Amniotic epithelial cell (primary cell): Measurements from ENCODE around the gene AKAP1.

ENCODE experiments used
- DNase-seq: peaks from one replicate; pipeline ENCODE4 v3.0.0-alpha.2; 2010; ENCODE audit warnings: low read depth

AKAP1 gene

GRCh38 chr17:57130708-57131461 lies 45.8 kb downstream of the AKAP1 start:
- peak; percentile 61 for DNase-seq

GRCh38 chr17:57132663-57133062 lies 47.6 kb downstream of the AKAP1 start:
- no peak for DNase-seq

- DNase-seq: no peak
Observed at GRCh38 chr17:57133486-57133885, 48.4 kb downstream of the AKAP1 start.

- no peak for DNase-seq
Observed at GRCh38 chr17:57135026-57135788, 50.2 kb downstream of the AKAP1 start.

GRCh38 chr17:57135789-57136291 lies 50.8 kb downstream of the AKAP1 start:
- no peak for DNase-seq

- DNase-seq: no peak
Observed at GRCh38 chr17:57136355-57136754, 51.3 kb downstream of the AKAP1 start.

- DNase-seq: no peak
Observed at GRCh38 chr17:57138030-57138911, 53.2 kb downstream of the AKAP1 start.

GRCh38 chr17:57138956-57139576 lies 54.0 kb downstream of the AKAP1 start:
- DNase-seq: peak; percentile 54

- DNase-seq: no peak
Observed at GRCh38 chr17:57140316-57140715, 55.3 kb downstream of the AKAP1 start.

GRCh38 chr17:57142925-57143324 lies 57.9 kb downstream of the AKAP1 start:
- DNase-seq: peak; percentile 68

GRCh38 chr17:57143361-57143760 lies 58.3 kb downstream of the AKAP1 start:
- DNase-seq: peak; percentile 37

- no peak for DNase-seq
Observed at GRCh38 chr17:57143919-57144318, 58.9 kb downstream of the AKAP1 start.

GRCh38 chr17:57144567-57144966 lies 59.5 kb downstream of the AKAP1 start:
- DNase-seq: no peak

- DNase-seq: no peak
Observed at GRCh38 chr17:57145347-57145746, 60.3 kb downstream of the AKAP1 start.

GRCh38 chr17:57146273-57146672 lies 61.2 kb downstream of the AKAP1 start:
- no peak for DNase-seq

- DNase-seq: no peak
Observed at GRCh38 chr17:57151798-57152197, 66.8 kb downstream of the AKAP1 start.

- DNase-seq: no peak
Observed at GRCh38 chr17:57152967-57153528, 68.0 kb downstream of the AKAP1 start.

- peak; percentile 51 for DNase-seq
Observed at GRCh38 chr17:57154921-57155320, 69.9 kb downstream of the AKAP1 start.

GRCh38 chr17:57158325-57158724 lies 73.3 kb downstream of the AKAP1 start:
- DNase-seq: peak; percentile 46

GRCh38 chr17:57158795-57159194 lies 73.7 kb downstream of the AKAP1 start:
- DNase-seq: no peak

GRCh38 chr17:57160624-57161023 lies 75.6 kb downstream of the AKAP1 start:
- DNase-seq: no peak
